Activated CD8-positive, alpha-beta T cell treated with anti-CD3 and anti-CD28 coated beads for 36 hours (primary cell): ENCODE data around the gene PRKACG. TPM values are rescaled to one million over a fixed set of nuclear protein-coding genes. Genes with fewer than 3 reads are reported as not detected.

Experiments
- ATAC-seq: fragments of 200-7000 bp; cut with Tn5 transposase; one replicate; pipeline ENCODE4 v1.10.0; 2021; ENCODE audit warnings: mild to moderate bottlenecking, moderate library complexity
- CTCF ChIA-PET: fragments of 350-600 bp; sonication (Branson Sonifier 250); formaldehyde crosslinking; loops from one replicate; lab custom pipeline; 2021; ENCODE audit warnings: antibody characterized with exemption; lab: Charles Lee
- POLR2A ChIA-PET: fragments of 350-600 bp; sonication (Branson Sonifier 250); formaldehyde crosslinking; loops from one replicate; lab custom pipeline; 2021; ENCODE audit warnings: antibody characterized with exemption; lab: Charles Lee
- DNase-seq: peaks from one replicate; pipeline ENCODE4 v3.0.0-alpha.2; 2020
- H3K27ac Mint-ChIP-seq: one replicate; pipeline ENCODE4 v1.8.0; 2021; ENCODE audit warnings: mild to moderate bottlenecking, mixed read lengths
- H3K27me3 Mint-ChIP-seq: one replicate; pipeline ENCODE4 v1.8.0; 2021; ENCODE audit warnings: mixed read lengths
- H3K36me3 Mint-ChIP-seq: one replicate; pipeline ENCODE4 v1.8.0; 2021; ENCODE audit warnings: low read depth, mixed read lengths
- H3K4me1 Mint-ChIP-seq: one replicate; pipeline ENCODE4 v1.8.0; 2021; ENCODE audit warnings: low read depth, mixed read lengths
- H3K4me3 Mint-ChIP-seq: one replicate; pipeline ENCODE4 v1.8.0; 2021; ENCODE audit warnings: mild to moderate bottlenecking, moderate library complexity, mixed read lengths
- H3K9me3 Mint-ChIP-seq: one replicate; pipeline ENCODE4 v1.8.0; 2021; ENCODE audit warnings: mixed read lengths
- CTCF ChIP-seq: fragments of 200-600 bp; IDR thresholded peaks from one replicate; pipeline ENCODE4 v1.8.0; 2022; ENCODE audit warnings: antibody characterized with exemption, mild to moderate bottlenecking
- intact Hi-C: fragments of 100-400 bp; cut with micrococcal nuclease; formaldehyde crosslinking; loops from one replicate; pipeline ENCODE4 v1.10.0; 2022
- total RNA-seq, 2 experiments: library from RNA; stranded (reverse); gene quantifications; one replicate each; pipeline ENCODE4 v1.2.3, GENCODE V29; 2021

The PRKACG gene
- total RNA-seq, 2 experiments from 2014 or later, result not detected

- intact Hi-C loops, result loop anchor here (10.0 kb wide), 2 partner anchors 236 to 436 kb away; a partner anchor contains a TSS
- no peak overlapping the region for H3K27ac Mint-ChIP-seq
- peaks cover 14% of the 10 kb centered on the region for H3K4me1 Mint-ChIP-seq
- H3K9me3 Mint-ChIP-seq, result no peaks in the 10 kb centered on the region
- ChIA-PET CTCF (interaction anchor here (1.4 to 2.3 kb wide), 3 partner anchors 8 to 15 kb away, joined by 4 to 13 read pairs (median 7); partner anchors contain the start of gene FXN), POLR2A (no interaction called here)
- no peaks in the 10 kb centered on the region for H3K36me3 Mint-ChIP-seq
- no peak for TF ChIP-seq CTCF
- no peaks in the 10 kb centered on the region for H3K27me3 Mint-ChIP-seq
- ATAC-seq (no peak), DNase-seq (no peak)
- no peak overlapping the region for H3K4me3 Mint-ChIP-seq
Observed at GRCh38 chr9:69020301-69021145, 6.6 kb upstream of the PRKACG start.

GRCh38 chr9:69019808-69020207 is 5.9 kb upstream of the PRKACG start:
- DNase-seq, result no peak
- ATAC-seq, result peak; percentile 45
- POLR2A ChIA-PET, result interaction anchor here (0.6 to 0.7 kb wide), 2 partner anchors 143 to 155 kb away, joined by 3 to 4 read pairs; no protein-coding TSS in a partner anchor

GRCh38 chr9:69018737-69019136 is 4.8 kb upstream of the PRKACG start:
- Mint-ChIP-seq H3K4me3 (no peak overlapping the region), H3K27me3 (peaks cover 1% of the 10 kb centered on the region), H3K36me3 (no peaks in the 10 kb centered on the region), H3K27ac (no peak overlapping the region), H3K4me1 (peaks cover 14% of the 10 kb centered on the region), H3K9me3 (no peaks in the 10 kb centered on the region)
- ATAC-seq (no peak), DNase-seq (no peak)
- POLR2A ChIA-PET, result no interaction called here
- CTCF ChIA-PET, result interaction anchor here (2.3 kb wide), 1 partner anchor 10 kb away, joined by 7 read pairs; no protein-coding TSS in a partner anchor
- intact Hi-C loops, result no loop called here
- TF ChIP-seq CTCF, result no peak

More at GRCh38 chr9:69019808-69020207, 5.9 kb upstream of the PRKACG start:
- H3K4me1 Mint-ChIP-seq, result peaks cover 14% of the 10 kb centered on the region
- intact Hi-C loops, result loop anchor here (10.0 kb wide), 2 partner anchors 235 to 435 kb away; a partner anchor contains a TSS
- H3K27me3 Mint-ChIP-seq, result peaks cover under 1% of the 10 kb centered on the region
- H3K4me3 Mint-ChIP-seq, result no peak overlapping the region
- no peaks in the 10 kb centered on the region for H3K36me3 Mint-ChIP-seq
- H3K27ac Mint-ChIP-seq, result no peak overlapping the region
- TF ChIP-seq CTCF, result no peak
- H3K9me3 Mint-ChIP-seq, result no peaks in the 10 kb centered on the region
- CTCF ChIA-PET, result interaction anchor here (1.4 to 2.3 kb wide), 3 partner anchors 9 to 16 kb away, joined by 4 to 13 read pairs (median 7); partner anchors contain the start of gene FXN

- peaks cover 14% of the 10 kb centered on the region for H3K27me3 Mint-ChIP-seq
- no peaks in the 10 kb centered on the region for H3K9me3 Mint-ChIP-seq
- ChIA-PET CTCF (interaction anchor here (1.3 kb wide), 1 partner anchor 19 kb away, joined by 3 read pairs; the partner anchor contains the start of gene FXN), POLR2A (no interaction called here)
- H3K4me3 Mint-ChIP-seq, result no peak overlapping the region
- DNase-seq (no peak), ATAC-seq (no peak)
- intact Hi-C loops, result no loop called here
- H3K36me3 Mint-ChIP-seq, result no peaks in the 10 kb centered on the region
- peaks cover 23% of the 10 kb centered on the region for H3K4me1 Mint-ChIP-seq
- TF ChIP-seq CTCF, result no peak
- no peak overlapping the region for H3K27ac Mint-ChIP-seq
Observed at GRCh38 chr9:69016191-69017096, 2.5 kb upstream of the PRKACG start.
